Activated CD8-positive, alpha-beta memory T cell treated with anti-CD3 and anti-CD28 coated beads, Interleukin-2, amount 50 U/mL, for 4 hours (primary cell): ENCODE data around the gene HIPK1.

ENCODE experiments used
- DNase-seq: peaks from one replicate; pipeline ENCODE4 v3.0.0-alpha.2; 2020

Gene HIPK1

GRCh38 chr1:113913887-113914664 lies 15.0 kb upstream of the HIPK1 start:
- DNase-seq: no peak

DNA sequence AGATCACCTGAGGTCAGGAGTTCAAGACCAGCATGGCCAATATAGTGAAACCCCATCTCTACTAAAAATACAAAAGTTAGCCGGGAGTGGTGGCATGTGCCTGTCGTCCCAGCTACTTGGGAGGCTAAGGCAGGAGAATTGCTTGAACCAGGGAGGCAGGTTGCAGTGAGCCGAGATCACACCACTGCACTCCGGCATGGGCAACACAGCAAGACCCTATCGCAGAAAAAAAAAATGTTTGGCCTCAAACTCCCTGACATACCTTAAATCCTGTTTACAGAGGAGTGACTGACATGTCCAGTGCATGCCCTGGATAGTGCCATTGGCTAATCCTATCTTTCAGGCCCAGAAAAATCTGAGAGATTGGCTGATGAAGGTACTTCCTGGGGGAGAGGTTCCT lies 12.2 kb upstream of the HIPK1 start:
- DNase-seq: no peak

- no peak for DNase-seq
These were observed 11.6 kb upstream of the HIPK1 start for GRCh38 chr1:113917400-113918082.

GRCh38 chr1:113918243-113918642 lies 10.9 kb upstream of the HIPK1 start:
- no peak for DNase-seq

DNA sequence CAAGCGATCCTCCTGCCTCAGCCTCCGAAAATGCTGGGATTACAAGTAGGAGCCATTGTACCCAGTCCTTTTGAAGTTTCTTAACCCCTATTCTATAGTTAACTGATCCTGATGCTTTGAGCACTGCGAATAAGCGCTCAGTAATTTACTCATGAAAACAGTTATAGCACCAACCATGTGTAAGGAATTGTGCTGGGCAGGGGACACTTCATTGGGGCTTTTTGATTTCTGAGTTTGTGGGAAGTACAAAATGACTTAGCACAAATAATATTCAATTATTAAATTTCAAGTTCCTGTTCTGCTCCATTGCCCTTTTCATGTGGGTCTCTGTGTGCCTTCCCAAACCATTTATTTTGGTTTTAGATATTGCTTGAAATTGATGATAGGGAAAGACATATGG lies 6.2 kb upstream of the HIPK1 start:
- no peak for DNase-seq

DNA sequence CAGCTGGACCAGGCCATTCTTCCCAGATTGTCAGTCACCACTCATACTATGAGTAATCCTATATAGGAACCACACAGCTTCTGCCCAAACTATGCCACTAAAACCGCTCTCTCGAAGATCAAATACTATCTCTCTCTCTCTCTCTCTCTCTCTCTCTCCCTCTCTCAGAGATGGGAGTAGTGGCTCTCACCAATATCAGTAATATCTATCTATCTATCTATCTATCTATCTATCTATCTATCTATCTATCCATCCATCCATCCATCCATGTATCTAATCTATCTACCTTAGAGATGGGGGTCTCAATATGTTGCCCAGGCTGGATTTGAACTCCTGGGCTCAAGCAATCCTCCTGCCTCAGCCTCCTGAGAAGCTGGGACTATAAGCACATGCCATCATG lies 4.7 kb upstream of the HIPK1 start:
- no peak for DNase-seq

DNA sequence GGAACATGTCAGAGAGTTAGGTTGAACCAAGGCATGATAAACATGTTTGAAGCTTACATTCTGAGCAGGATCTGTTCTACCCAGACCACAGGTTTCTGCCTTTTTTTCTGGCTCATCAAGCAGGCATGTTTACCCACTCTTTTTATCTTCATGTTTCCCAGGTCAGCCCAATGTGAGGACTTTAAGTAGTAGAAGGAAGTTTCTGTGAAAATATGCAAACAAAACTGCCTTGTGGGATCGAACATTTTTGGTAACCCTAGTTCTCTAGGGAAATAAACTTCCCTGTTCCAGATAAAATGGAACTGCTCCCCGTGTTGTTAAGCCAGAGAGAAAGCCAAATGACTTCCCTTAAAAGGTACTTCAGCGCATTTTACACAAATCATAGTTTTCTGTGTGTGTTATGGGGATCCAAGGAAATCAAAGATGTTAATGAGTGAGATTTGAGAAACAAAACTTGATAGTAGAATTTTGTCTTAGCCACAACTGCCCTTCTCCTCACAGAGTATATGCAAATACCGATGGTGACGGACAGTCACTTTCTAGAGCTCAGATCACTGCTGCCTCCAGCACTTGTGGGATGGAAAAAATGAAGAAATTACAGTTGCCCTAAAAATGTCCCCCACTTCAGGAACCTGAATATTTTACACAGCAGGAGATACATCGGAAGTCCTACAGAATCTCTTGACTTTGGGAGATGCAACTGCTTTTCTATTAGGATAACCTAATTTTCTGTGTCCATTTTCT lies 765 bp upstream of the HIPK1 start:
- DNase-seq: no peak

GRCh38 chr1:113929750-113930498 lies 800 bp downstream of the HIPK1 start:
- peak; percentile 52 for DNase-seq

- DNase-seq: peak; percentile 56
These were observed 1.5 kb downstream of the HIPK1 start for GRCh38 chr1:113930499-113931161.

DNA sequence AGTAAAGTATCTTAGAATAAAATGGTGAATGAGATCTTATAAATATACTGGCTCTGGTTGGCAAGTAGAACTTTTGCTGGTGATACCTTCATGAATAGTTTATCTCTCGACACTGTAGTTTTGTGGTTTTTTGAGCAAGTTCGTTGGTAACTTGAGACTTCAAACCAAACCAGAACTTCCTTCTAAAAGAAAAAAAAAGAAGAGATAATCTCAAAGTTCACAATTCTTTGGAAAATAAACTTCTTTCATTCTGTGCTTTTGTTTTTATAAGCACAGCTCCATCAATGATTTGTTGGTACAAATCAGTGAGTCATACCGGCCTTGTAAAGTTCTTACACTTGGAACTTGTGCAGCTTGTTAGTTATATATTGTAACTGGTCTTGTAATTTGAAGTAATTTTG lies 2.3 kb downstream of the HIPK1 start:
- no peak for DNase-seq

- no peak for DNase-seq
These were observed 4.9 kb downstream of the HIPK1 start for GRCh38 chr1:113934006-113934405.

GRCh38 chr1:113934511-113935055 lies 5.5 kb downstream of the HIPK1 start:
- no peak for DNase-seq

DNA sequence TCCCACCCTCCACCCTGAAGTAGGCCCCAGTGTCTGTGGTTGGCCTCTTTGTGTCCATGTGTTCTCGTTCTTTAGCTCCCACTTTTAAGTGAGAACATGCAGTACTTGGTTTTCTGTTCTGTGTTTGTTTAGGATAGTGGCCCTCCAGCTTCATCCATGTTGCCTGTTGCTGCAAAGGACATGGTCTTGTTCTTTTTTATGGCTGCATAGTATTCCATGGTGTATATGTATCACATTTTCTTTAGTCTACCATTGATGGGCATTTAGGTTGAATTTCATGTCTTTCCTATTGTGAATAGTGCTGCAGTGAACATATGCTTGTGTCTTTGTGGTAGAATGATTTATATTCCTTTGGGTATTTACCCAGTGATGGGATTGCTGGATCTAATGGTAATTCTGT lies 6.1 kb downstream of the HIPK1 start:
- DNase-seq: no peak

- DNase-seq: no peak
These were observed 6.8 kb downstream of the HIPK1 start for GRCh38 chr1:113935970-113936369.

DNA sequence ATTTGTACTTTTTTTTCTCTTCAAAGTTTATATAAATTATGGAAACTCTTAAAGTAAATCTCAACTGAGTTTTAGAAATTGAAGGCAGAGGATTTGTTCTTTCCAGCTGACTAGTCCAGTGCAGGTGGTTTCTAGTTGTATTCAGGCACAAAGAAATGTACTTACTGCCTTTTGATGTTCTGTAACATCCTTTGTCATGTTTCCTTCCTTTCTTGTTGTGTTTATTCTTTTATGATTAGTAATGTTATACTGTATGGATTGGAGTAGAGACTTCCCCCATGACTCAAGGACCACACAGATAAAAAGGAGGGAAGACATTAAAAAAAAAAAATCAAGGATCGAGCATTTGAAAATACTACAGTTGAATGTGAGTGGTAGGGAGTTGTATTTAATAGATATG lies 8.0 kb downstream of the HIPK1 start:
- DNase-seq: no peak

DNA sequence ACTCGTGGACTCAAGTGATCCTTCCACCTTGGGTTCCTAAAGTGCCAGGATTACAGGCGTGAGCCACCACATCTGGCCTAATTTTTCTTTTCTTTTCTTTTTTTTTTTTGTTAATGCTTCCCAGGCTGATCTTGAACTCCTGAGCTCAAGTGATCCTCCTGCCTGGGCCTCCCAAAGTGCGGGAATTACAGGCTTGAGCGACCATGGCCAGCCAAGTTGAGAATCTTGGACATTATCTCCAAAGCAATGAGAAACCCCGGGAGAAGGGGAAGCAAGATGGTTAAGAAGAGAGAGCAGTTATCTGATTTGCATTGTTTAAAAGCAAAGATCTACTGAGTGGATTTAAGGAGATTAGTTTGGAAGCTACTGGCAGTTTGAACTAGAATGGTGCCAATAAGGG lies 9.1 kb downstream of the HIPK1 start:
- DNase-seq: no peak

DNA sequence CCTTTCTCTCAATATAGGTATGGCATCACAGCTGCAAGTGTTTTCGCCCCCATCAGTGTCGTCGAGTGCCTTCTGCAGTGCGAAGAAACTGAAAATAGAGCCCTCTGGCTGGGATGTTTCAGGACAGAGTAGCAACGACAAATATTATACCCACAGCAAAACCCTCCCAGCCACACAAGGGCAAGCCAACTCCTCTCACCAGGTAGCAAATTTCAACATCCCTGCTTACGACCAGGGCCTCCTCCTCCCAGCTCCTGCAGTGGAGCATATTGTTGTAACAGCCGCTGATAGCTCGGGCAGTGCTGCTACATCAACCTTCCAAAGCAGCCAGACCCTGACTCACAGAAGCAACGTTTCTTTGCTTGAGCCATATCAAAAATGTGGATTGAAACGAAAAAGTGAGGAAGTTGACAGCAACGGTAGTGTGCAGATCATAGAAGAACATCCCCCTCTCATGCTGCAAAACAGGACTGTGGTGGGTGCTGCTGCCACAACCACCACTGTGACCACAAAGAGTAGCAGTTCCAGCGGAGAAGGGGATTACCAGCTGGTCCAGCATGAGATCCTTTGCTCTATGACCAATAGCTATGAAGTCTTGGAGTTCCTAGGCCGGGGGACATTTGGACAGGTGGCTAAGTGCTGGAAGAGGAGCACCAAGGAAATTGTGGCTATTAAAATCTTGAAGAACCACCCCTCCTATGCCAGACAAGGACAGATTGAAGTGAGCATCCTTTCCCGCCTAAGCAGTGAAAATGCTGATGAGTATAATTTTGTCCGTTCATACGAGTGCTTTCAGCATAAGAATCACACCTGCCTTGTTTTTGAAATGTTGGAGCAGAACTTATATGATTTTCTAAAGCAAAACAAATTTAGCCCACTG lies 11.5 kb downstream of the HIPK1 start:
- DNase-seq: peak; percentile 25

- DNase-seq: no peak
These were observed 12.1 kb downstream of the HIPK1 start for GRCh38 chr1:113941245-113941559.

DNA sequence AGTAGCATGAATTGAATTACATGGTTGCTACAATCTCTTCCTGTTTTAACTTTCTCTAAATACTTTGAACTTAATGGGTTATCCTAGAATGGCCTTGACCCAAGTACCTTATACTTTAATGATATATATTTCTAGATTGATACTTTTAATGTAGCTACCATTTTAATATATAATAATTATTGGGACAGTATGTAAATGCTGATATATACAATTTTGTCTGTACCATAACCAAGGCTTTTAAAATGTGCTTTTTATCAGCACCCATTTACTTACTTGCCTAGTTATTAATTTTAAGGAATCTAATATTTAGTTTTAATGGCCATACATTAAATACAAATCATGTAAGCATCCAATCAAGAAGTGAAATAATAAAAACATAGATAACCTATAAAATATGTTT lies 13.4 kb downstream of the HIPK1 start:
- no peak for DNase-seq

GRCh38 chr1:113943028-113943811 lies 14.1 kb downstream of the HIPK1 start:
- DNase-seq: no peak

- no peak for DNase-seq
These were observed 16.2 kb downstream of the HIPK1 start for GRCh38 chr1:113945329-113945728.
